ENCODE measurements around the gene C1orf115.
"Not testable (repeated sequence)": the region's sequence is repeated elsewhere in the genome, so short reads cannot be mapped to it uniquely, and the experiment has no call there.

The C1orf115 gene

GRCh38 chr1:220690140-220691052, at the start of gene C1orf115:
Gene C1orf115 (plus strand): TSS chr1:220690363. CDS start chr1:220690403, 40 bp downstream.
- DNase-seq, result peak; percentile 88

GRCh38 chr1:220642285-220642684, 47.9 kb upstream of the C1orf115 start:
- no peak for DNase-seq

- DNase-seq, result peak; percentile 79
Measured at GRCh38 chr1:220652995-220653394, 37.2 kb upstream of the C1orf115 start.

- DNase-seq, result no peak
Measured at GRCh38 chr1:220655509-220655908, 34.7 kb upstream of the C1orf115 start.

GRCh38 chr1:220655961-220656740, 34.0 kb upstream of the C1orf115 start:
- peak; percentile 79 for DNase-seq

GRCh38 chr1:220666349-220666748, 23.8 kb upstream of the C1orf115 start:
- no peak for DNase-seq

GRCh38 chr1:220669005-220669404, 21.2 kb upstream of the C1orf115 start:
- no peak for DNase-seq

- DNase-seq, result no peak
Measured at GRCh38 chr1:220670365-220670764, 19.8 kb upstream of the C1orf115 start.

GRCh38 chr1:220673921-220674320, 16.2 kb upstream of the C1orf115 start:
- no peak for DNase-seq

- peak; percentile 84 for DNase-seq
Measured at GRCh38 chr1:220677251-220677650, 12.9 kb upstream of the C1orf115 start.

- DNase-seq, result peak; percentile 67
Measured at GRCh38 chr1:220680085-220680687, 10.0 kb upstream of the C1orf115 start.

- DNase-seq, result no peak
Measured at GRCh38 chr1:220681220-220681880, 8.8 kb upstream of the C1orf115 start.

- DNase-seq, result no peak
Measured at GRCh38 chr1:220682901-220683576, 7.1 kb upstream of the C1orf115 start.

GRCh38 chr1:220683716-220684115, 6.4 kb upstream of the C1orf115 start:
- DNase-seq, result not testable (repeated sequence)

- peak; percentile 48 for DNase-seq
Measured at GRCh38 chr1:220684890-220685289, 5.3 kb upstream of the C1orf115 start.

GRCh38 chr1:220685879-220686278, 4.3 kb upstream of the C1orf115 start:
- no peak for DNase-seq

GRCh38 chr1:220687809-220688208, 2.4 kb upstream of the C1orf115 start:
- no peak for DNase-seq

GRCh38 chr1:220689666-220690065, 497 bp upstream of the C1orf115 start:
- no peak for DNase-seq

GRCh38 chr1:220691053-220691684, 1.0 kb downstream of the C1orf115 start:
- no peak for DNase-seq

GRCh38 chr1:220692436-220693228, 2.5 kb downstream of the C1orf115 start:
- DNase-seq, result no peak

- no peak for DNase-seq
Measured at GRCh38 chr1:220694866-220695382, 4.8 kb downstream of the C1orf115 start.

All from NCI-H69 (cell line).